ENCODE results near the gene SV2C.

SV2C gene

DNA sequence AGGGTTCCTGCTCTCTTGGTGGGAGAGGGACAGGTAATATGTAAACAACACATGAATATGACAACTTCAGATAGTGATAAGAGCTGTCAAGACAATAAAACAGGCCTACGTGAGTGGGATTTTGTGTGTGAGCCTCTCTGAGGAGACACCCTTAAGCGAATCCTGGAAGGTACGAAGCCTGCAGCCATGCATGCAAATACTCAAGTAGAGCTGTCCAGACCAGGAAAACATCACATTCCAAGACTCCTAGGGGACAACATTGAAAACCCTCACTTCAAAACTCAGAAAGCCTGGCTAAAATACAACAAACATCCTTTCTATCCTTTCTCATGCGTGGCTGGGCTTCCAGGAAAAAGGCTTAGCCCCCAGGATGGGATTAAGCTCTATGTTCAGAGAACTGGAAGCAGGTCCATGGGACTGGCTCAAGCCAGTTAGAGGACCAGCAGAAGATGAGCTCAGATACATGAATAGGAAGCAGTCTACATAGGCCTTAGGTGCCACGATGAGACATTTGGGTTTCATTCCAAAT, 195.1 kb downstream of the SV2C start:
- no peak for TF ChIP-seq ZFP3 (CRISPR knock-in tag; IDR thresholded peaks at IDR 0.05)
- TF ChIP-seq, protein P1, sequence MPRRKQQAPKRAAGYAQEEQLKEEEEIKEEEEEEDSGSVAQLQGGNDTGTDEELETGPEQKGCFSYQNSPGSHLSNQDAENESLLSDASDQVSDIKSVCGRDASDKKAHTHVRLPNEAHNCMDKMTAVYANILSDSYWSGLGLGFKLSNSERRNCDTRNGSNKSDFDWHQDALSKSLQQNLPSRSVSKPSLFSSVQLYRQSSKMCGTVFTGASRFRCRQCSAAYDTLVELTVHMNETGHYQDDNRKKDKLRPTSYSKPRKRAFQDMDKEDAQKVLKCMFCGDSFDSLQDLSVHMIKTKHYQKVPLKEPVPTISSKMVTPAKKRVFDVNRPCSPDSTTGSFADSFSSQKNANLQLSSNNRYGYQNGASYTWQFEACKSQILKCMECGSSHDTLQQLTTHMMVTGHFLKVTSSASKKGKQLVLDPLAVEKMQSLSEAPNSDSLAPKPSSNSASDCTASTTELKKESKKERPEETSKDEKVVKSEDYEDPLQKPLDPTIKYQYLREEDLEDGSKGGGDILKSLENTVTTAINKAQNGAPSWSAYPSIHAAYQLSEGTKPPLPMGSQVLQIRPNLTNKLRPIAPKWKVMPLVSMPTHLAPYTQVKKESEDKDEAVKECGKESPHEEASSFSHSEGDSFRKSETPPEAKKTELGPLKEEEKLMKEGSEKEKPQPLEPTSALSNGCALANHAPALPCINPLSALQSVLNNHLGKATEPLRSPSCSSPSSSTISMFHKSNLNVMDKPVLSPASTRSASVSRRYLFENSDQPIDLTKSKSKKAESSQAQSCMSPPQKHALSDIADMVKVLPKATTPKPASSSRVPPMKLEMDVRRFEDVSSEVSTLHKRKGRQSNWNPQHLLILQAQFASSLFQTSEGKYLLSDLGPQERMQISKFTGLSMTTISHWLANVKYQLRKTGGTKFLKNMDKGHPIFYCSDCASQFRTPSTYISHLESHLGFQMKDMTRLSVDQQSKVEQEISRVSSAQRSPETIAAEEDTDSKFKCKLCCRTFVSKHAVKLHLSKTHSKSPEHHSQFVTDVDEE (CRISPR knock-in tag; IDR thresholded peaks at IDR 0.05) = no peak
- TF ChIP-seq TOX (CRISPR knock-in tag; IDR thresholded peaks at IDR 0.05; ENCODE audit: borderline replicate concordance) = no peak
- TF ChIP-seq SNAI2 (CRISPR knock-in tag; IDR thresholded peaks at IDR 0.05) = no peak
- TF ChIP-seq ZNF8 (CRISPR knock-in tag; IDR thresholded peaks at IDR 0.05) = no peak
- TF ChIP-seq RARB (CRISPR knock-in tag; IDR thresholded peaks at IDR 0.05) = no peak
- TF ChIP-seq ZFP30 (CRISPR knock-in tag; IDR thresholded peaks at IDR 0.05) = no peak
- no peak for TF ChIP-seq OSR1 (CRISPR knock-in tag; IDR thresholded peaks at IDR 0.05)
- TF ChIP-seq, protein P2, sequence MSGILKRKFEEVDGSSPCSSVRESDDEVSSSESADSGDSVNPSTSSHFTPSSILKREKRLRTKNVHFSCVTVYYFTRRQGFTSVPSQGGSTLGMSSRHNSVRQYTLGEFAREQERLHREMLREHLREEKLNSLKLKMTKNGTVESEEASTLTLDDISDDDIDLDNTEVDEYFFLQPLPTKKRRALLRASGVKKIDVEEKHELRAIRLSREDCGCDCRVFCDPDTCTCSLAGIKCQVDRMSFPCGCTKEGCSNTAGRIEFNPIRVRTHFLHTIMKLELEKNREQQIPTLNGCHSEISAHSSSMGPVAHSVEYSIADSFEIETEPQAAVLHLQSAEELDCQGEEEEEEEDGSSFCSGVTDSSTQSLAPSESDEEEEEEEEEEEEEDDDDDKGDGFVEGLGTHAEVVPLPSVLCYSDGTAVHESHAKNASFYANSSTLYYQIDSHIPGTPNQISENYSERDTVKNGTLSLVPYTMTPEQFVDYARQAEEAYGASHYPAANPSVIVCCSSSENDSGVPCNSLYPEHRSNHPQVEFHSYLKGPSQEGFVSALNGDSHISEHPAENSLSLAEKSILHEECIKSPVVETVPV (CRISPR knock-in tag; IDR thresholded peaks at IDR 0.05) = no peak
- TF ChIP-seq, protein P3, sequence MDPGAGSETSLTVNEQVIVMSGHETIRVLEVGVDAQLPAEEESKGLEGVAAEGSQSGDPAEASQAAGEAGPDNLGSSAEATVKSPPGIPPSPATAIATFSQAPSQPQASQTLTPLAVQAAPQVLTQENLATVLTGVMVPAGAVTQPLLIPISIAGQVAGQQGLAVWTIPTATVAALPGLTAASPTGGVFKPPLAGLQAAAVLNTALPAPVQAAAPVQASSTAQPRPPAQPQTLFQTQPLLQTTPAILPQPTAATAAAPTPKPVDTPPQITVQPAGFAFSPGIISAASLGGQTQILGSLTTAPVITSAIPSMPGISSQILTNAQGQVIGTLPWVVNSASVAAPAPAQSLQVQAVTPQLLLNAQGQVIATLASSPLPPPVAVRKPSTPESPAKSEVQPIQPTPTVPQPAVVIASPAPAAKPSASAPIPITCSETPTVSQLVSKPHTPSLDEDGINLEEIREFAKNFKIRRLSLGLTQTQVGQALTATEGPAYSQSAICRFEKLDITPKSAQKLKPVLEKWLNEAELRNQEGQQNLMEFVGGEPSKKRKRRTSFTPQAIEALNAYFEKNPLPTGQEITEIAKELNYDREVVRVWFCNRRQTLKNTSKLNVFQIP (CRISPR knock-in tag; IDR thresholded peaks at IDR 0.05; ENCODE audit: borderline replicate concordance, low read depth) = no peak
- TF ChIP-seq PPARA (CRISPR knock-in tag; IDR thresholded peaks at IDR 0.05; ENCODE audit: borderline replicate concordance) = no peak
- TF ChIP-seq, protein P4, sequence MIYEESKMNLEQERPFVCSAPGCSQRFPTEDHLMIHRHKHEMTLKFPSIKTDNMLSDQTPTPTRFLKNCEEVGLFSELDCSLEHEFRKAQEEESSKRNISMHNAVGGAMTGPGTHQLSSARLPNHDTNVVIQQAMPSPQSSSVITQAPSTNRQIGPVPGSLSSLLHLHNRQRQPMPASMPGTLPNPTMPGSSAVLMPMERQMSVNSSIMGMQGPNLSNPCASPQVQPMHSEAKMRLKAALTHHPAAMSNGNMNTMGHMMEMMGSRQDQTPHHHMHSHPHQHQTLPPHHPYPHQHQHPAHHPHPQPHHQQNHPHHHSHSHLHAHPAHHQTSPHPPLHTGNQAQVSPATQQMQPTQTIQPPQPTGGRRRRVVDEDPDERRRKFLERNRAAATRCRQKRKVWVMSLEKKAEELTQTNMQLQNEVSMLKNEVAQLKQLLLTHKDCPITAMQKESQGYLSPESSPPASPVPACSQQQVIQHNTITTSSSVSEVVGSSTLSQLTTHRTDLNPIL (CRISPR knock-in tag; IDR thresholded peaks at IDR 0.05; ENCODE audit: low read depth) = no peak
- no peak for TF ChIP-seq ESRRG (CRISPR knock-in tag; IDR thresholded peaks at IDR 0.05)
- no peak for TF ChIP-seq BACH2 (CRISPR knock-in tag; IDR thresholded peaks at IDR 0.05; ENCODE audit: borderline replicate concordance)
- ATAC-seq = no peak

DNA sequence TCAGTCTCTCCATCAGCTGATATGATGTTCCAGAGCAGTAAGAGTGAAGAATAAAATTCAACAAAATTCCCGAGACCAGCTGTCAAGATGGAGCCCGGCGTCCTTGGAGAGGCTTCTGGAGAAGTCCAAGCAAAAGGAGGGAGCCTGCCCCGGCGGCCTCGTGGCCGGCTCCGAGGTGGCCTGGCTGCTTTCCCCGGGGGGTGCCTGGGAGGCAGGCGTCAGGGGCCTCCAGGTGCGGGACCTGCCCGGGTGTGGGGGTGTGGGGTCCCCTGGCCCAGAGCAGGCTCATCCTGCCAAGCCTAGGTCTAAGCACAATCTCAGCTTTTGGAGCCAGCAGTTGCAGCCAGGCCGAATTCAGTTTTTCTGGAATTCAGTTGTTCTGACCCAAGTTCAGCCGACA, 197.3 kb downstream of the SV2C start:
- no peak for TF ChIP-seq ZNF8 (CRISPR knock-in tag; IDR thresholded peaks at IDR 0.05)
- no peak for TF ChIP-seq ARNTL (CRISPR knock-in tag; IDR thresholded peaks at IDR 0.05; ENCODE audit: borderline replicate concordance, low read depth)
- TF ChIP-seq, protein P4 (CRISPR knock-in tag; IDR thresholded peaks at IDR 0.05; ENCODE audit: low read depth) = no peak
- no peak for TF ChIP-seq TOX (CRISPR knock-in tag; IDR thresholded peaks at IDR 0.05; ENCODE audit: borderline replicate concordance)
- no peak for TF ChIP-seq ZFP3 (CRISPR knock-in tag; IDR thresholded peaks at IDR 0.05)
- TF ChIP-seq, protein P5, sequence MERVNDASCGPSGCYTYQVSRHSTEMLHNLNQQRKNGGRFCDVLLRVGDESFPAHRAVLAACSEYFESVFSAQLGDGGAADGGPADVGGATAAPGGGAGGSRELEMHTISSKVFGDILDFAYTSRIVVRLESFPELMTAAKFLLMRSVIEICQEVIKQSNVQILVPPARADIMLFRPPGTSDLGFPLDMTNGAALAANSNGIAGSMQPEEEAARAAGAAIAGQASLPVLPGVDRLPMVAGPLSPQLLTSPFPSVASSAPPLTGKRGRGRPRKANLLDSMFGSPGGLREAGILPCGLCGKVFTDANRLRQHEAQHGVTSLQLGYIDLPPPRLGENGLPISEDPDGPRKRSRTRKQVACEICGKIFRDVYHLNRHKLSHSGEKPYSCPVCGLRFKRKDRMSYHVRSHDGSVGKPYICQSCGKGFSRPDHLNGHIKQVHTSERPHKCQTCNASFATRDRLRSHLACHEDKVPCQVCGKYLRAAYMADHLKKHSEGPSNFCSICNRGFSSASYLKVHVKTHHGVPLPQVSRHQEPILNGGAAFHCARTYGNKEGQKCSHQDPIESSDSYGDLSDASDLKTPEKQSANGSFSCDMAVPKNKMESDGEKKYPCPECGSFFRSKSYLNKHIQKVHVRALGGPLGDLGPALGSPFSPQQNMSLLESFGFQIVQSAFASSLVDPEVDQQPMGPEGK (CRISPR knock-in tag; IDR thresholded peaks at IDR 0.05; ENCODE audit: borderline replicate concordance) = no peak
- no peak for TF ChIP-seq OSR1 (CRISPR knock-in tag; IDR thresholded peaks at IDR 0.05)
- no peak for TF ChIP-seq ZNF70 (CRISPR knock-in tag; IDR thresholded peaks at IDR 0.05)
- TF ChIP-seq BACH2 (CRISPR knock-in tag; IDR thresholded peaks at IDR 0.05; ENCODE audit: borderline replicate concordance) = no peak
- TF ChIP-seq ISL1 (CRISPR knock-in tag; IDR thresholded peaks at IDR 0.05) = no peak
- no peak for TF ChIP-seq ESRRG (CRISPR knock-in tag; IDR thresholded peaks at IDR 0.05)
- TF ChIP-seq SNAI2 (CRISPR knock-in tag; IDR thresholded peaks at IDR 0.05) = no peak
- TF ChIP-seq ZC3H10 (CRISPR knock-in tag; IDR thresholded peaks at IDR 0.05) = no peak
- no peak for TF ChIP-seq RARB (CRISPR knock-in tag; IDR thresholded peaks at IDR 0.05)
- TF ChIP-seq, protein P1 (CRISPR knock-in tag; IDR thresholded peaks at IDR 0.05) = no peak
- TF ChIP-seq ZFP30 (CRISPR knock-in tag; IDR thresholded peaks at IDR 0.05) = no peak
- no peak for ATAC-seq

Data from SK-N-SH treated with all-trans-retinoic acid at 6 μM for 48 hours (cell line).